AG04450 (cell line): ENCODE data around the gene HAO1. TPM values are rescaled to one million over a fixed set of nuclear protein-coding genes. Genes with fewer than 3 reads are reported as not detected.

ENCODE experiments used
- CTCF ChIA-PET: fragments of 300-600, 350-600 bp; formaldehyde crosslinking; extraction: SDS; loops from one replicate; lab custom pipeline; 2022; ENCODE audit warnings: antibody characterized with exemption, inconsistent platforms; lab: Charles Lee
- POLR2A ChIA-PET: fragments of 350-600 bp; formaldehyde crosslinking; extraction: SDS; loops from one replicate; lab custom pipeline; 2021; ENCODE audit warnings: antibody characterized with exemption, inconsistent platforms; lab: Yijun Ruan, JAX
- DNase-seq: peaks from one replicate; pipeline ENCODE4 v3.0.0-alpha.2; 2011; ENCODE audit warnings: low read depth, low spot score
- H3K27ac ChIP-seq: one replicate; pipeline ENCODE4 v1.5.1; 2012; ENCODE audit warnings: low read depth, low read length, control low read depth
- H3K27me3 ChIP-seq: one replicate; pipeline ENCODE4 v1.6.0; 2012; ENCODE audit warnings: low read length; ENCODE audit not compliant: control insufficient read depth, insufficient read depth
- H3K4me3 ChIP-seq: 2 replicates; pipeline ENCODE4 v1.5.1; 2011; ENCODE audit warnings: mild to moderate bottlenecking, low read depth, low read length, control low read depth
- H3K9me3 ChIP-seq: 2 replicates; pipeline ENCODE4 v1.5.1; 2012; ENCODE audit warnings: low read length; ENCODE audit not compliant: control insufficient read depth, insufficient read depth
- polyA plus RNA-seq: library from polyadenylated mRNA; depleted of rRNA; stranded (reverse); fragments of >200 nt; gene quantifications from 2 replicates; pipeline ENCODE4 v1.2.3, GENCODE V29; 2011
- TF ChIP-seq, protein P1 (sequence below): IDR thresholded peaks from 2 replicates; pipeline ENCODE4 v1.5.1; 2011; ENCODE audit warnings: low read depth, low read length, control low read depth, inconsistent platforms

The HAO1 gene
- polyA plus RNA-seq, 1 experiment, result not detected

GRCh38 chr20:7980332-7981046 is 40.2 kb upstream of the HAO1 start:
- no peak overlapping the region for H3K4me3 ChIP-seq
- H3K27me3 ChIP-seq, result no peaks in the 10 kb centered on the region
- CTCF ChIA-PET, result interaction anchor here (0.6 to 4.7 kb wide), 22 partner anchors 9 to 742 kb away, joined by 3 to 113 read pairs (median 4); no protein-coding TSS in a partner anchor
- TF ChIP-seq, protein P1, sequence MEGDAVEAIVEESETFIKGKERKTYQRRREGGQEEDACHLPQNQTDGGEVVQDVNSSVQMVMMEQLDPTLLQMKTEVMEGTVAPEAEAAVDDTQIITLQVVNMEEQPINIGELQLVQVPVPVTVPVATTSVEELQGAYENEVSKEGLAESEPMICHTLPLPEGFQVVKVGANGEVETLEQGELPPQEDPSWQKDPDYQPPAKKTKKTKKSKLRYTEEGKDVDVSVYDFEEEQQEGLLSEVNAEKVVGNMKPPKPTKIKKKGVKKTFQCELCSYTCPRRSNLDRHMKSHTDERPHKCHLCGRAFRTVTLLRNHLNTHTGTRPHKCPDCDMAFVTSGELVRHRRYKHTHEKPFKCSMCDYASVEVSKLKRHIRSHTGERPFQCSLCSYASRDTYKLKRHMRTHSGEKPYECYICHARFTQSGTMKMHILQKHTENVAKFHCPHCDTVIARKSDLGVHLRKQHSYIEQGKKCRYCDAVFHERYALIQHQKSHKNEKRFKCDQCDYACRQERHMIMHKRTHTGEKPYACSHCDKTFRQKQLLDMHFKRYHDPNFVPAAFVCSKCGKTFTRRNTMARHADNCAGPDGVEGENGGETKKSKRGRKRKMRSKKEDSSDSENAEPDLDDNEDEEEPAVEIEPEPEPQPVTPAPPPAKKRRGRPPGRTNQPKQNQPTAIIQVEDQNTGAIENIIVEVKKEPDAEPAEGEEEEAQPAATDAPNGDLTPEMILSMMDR, result peak; percentile 71
- POLR2A ChIA-PET, result no interaction called here
- peak; percentile 24 for DNase-seq
- no peaks in the 10 kb centered on the region for H3K9me3 ChIP-seq
- H3K27ac ChIP-seq, result no peak overlapping the region

DNA sequence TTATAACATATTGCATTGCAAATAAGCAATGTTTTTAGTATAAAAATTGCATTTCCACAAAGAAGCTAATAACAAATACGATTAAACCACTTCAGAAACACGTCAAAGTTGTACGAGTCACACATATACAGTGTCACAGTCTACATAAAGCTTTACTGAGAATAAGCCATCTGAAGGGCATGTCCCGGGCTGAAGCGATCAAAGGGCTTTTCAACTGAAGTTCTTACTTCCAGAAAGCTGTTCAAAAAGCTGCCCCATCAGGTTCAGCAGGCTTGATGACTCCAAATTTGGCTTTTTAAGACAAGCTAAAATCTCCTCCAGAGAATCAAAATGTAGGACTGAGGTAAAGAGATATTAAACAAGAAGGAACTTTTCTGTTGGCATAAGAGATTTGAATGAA is 37.5 kb upstream of the HAO1 start:
- Histone ChIP-seq H3K4me3 (no peak overlapping the region), H3K9me3 (no peaks in the 10 kb centered on the region), H3K27ac (no peak overlapping the region), H3K27me3 (no peaks in the 10 kb centered on the region)
- no peak for DNase-seq
- ChIA-PET POLR2A (no interaction called here), CTCF (interaction anchor here (1.2 to 7.1 kb wide), 2 partner anchors 41 to 744 kb away, joined by 3 to 38 read pairs; no protein-coding TSS in a partner anchor)
- TF ChIP-seq, protein P1, result no peak

- no peak overlapping the region for H3K27ac ChIP-seq
- CTCF ChIA-PET, result interaction anchor here (7.1 kb wide), 1 partner anchor 746 kb away, joined by 38 read pairs; no protein-coding TSS in a partner anchor
- no peaks in the 10 kb centered on the region for H3K9me3 ChIP-seq
- TF ChIP-seq, protein P1, result no peak
- DNase-seq, result no peak
- no peak overlapping the region for H3K4me3 ChIP-seq
- POLR2A ChIA-PET, result interaction anchor here (1.1 kb wide), 1 partner anchor 40 kb away, joined by 5 read pairs; no protein-coding TSS in a partner anchor
- peaks cover 3% of the 10 kb centered on the region for H3K27me3 ChIP-seq
These were observed 35.7 kb upstream of the HAO1 start for GRCh38 chr20:7975851-7976414.

GRCh38 chr20:7974785-7975435 is 34.7 kb upstream of the HAO1 start:
- Histone ChIP-seq H3K9me3 (no peaks in the 10 kb centered on the region), H3K27ac (no peak overlapping the region), H3K4me3 (no peak overlapping the region), H3K27me3 (peaks cover 3% of the 10 kb centered on the region)
- CTCF ChIA-PET, result interaction anchor here (0.6 to 7.1 kb wide), 3 partner anchors 38 to 1643 kb away, joined by 3 to 38 read pairs (median 9); no protein-coding TSS in a partner anchor
- POLR2A ChIA-PET, result interaction anchor here (1.1 kb wide), 1 partner anchor 38 kb away, joined by 5 read pairs; no protein-coding TSS in a partner anchor
- TF ChIP-seq, protein P1, result no peak
- no peak for DNase-seq
